Subcutaneous adipose tissue (tissue), 4 donors: ENCODE measurements around the gene HCRT. TPM values are rescaled to one million over a fixed set of nuclear protein-coding genes. Genes with fewer than 3 reads are reported as not detected.

Source experiments
- CTCF ChIP-seq: fragments of 450-650 bp; IDR thresholded peaks from one replicate; pipeline ENCODE4 v1.5.1; 2016; ENCODE audit warnings: low read depth, mild to moderate bottlenecking, control low read depth, antibody characterized with exemption, moderate library complexity
- total RNA-seq, 4 donors: library from RNA; depleted of rRNA; stranded (reverse); fragments of >200 nt; gene quantifications; one replicate each; pipeline ENCODE4 v1.1.0, GENCODE V29; 2016

The HCRT gene
- total RNA-seq, 4 donors from 2014 or later: not detected

- no peak for TF ChIP-seq CTCF
These were observed 46.3 kb downstream of the HCRT start for GRCh38 chr17:42138749-42139492.

GRCh38 chr17:42136654-42137051 lies 48.6 kb downstream of the HCRT start:
- no peak for TF ChIP-seq CTCF

GRCh38 chr17:42135664-42136653 lies 49.3 kb downstream of the HCRT start:
- TF ChIP-seq CTCF: no peak

- TF ChIP-seq CTCF: no peak
These were observed 50.1 kb downstream of the HCRT start for GRCh38 chr17:42135151-42135550.

Other genes starting within 250 kb of the HCRT start
- 10 to 100 TPM; 25.4 to 96.1 (median 55.2) TPM for gene CNP, start 218.7 kb downstream of the HCRT start, total RNA-seq
- gene DNAJC7, start 168.0 kb downstream of the HCRT start, total RNA-seq: 10 to 100 TPM; 70.1 to 79.6 (median 76.4) TPM
- gene NKIRAS2, start 165.4 kb downstream of the HCRT start, total RNA-seq: 10 to 100 TPM; 21.2 to 37.1 (median 29.0) TPM
- 1 to 10 TPM in 1 of 4 donors, under 1 TPM in 2, not detected in 1; 0.17 to 1.7 (median 0.44) TPM for gene C17orf113, start 134.9 kb downstream of the HCRT start, total RNA-seq
- gene ZNF385C, start 87.0 kb downstream of the HCRT start, total RNA-seq: under 1 TPM in 2 of 4 donors, not detected in 2; 0.22 to 0.49 TPM
- 10 to 100 TPM in 3 of 4 donors, 1 to 10 TPM in 1; 4.7 to 17.1 (median 13.5) TPM for gene DHX58, start 72.7 kb downstream of the HCRT start, total RNA-seq
- gene KAT2A, start 64.1 kb downstream of the HCRT start, total RNA-seq: 10 to 100 TPM; 27.2 to 49.9 (median 32.8) TPM
- not detected for gene HSPB9, start 62.6 kb downstream of the HCRT start, total RNA-seq
- 100 to 1,000 TPM in 3 of 4 donors, 10 to 100 TPM in 1; 89.7 to 167 (median 115) TPM for gene RAB5C, start 30.5 kb downstream of the HCRT start, total RNA-seq
- gene KCNH4, start 4.3 kb downstream of the HCRT start, total RNA-seq: under 1 TPM in 3 of 4 donors, not detected in 1; 0.16 to 0.34 (median 0.19) TPM
- gene GHDC, start 9.0 kb upstream of the HCRT start, total RNA-seq: 10 to 100 TPM; 18.8 to 47.5 (median 45.3) TPM
- 100 to 1,000 TPM in 2 of 4 donors, 10 to 100 TPM in 2; 87.6 to 200 (median 113) TPM for gene STAT5B, start 90.9 kb upstream of the HCRT start, total RNA-seq
- 100 to 1,000 TPM; 158 to 721 (median 285) TPM for gene STAT5A, start 103.0 kb upstream of the HCRT start, total RNA-seq
- gene STAT3, start 203.0 kb upstream of the HCRT start, total RNA-seq: 100 to 1,000 TPM; 134 to 255 (median 180) TPM
- gene CAVIN1, start 237.8 kb upstream of the HCRT start, total RNA-seq: 100 to 1,000 TPM; 307 to 781 (median 518) TPM